Fibroblast of skin of back (primary cell): ENCODE data around the gene CABLES2.

Experiments
- DNase-seq: peaks from one replicate; pipeline ENCODE4 v3.0.0-alpha.2; 2013

CABLES2 gene

GRCh38 chr20:62370115-62370806 is 36.8 kb downstream of the CABLES2 start:
- peak; percentile 95 for DNase-seq

GRCh38 chr20:62369815-62370114 is 37.3 kb downstream of the CABLES2 start:
- DNase-seq, result no peak

- peak; percentile 61 for DNase-seq
These were observed 37.9 kb downstream of the CABLES2 start for GRCh38 chr20:62368976-62369814.

GRCh38 chr20:62368392-62368975 is 38.6 kb downstream of the CABLES2 start:
- DNase-seq, result no peak

GRCh38 chr20:62367633-62368391 is 39.3 kb downstream of the CABLES2 start:
- DNase-seq, result no peak

- DNase-seq, result peak; percentile 40
These were observed 39.9 kb downstream of the CABLES2 start, which contains the start of gene LAMA5 for GRCh38 chr20:62367136-62367632. LAMA5 (minus strand) TSS chr20:62367312; CDS start chr20:62367245, 67 bp downstream.

- DNase-seq, result no peak
These were observed 40.5 kb downstream of the CABLES2 start for GRCh38 chr20:62366370-62367135.

GRCh38 chr20:62365814-62366369 is 41.2 kb downstream of the CABLES2 start:
- no peak for DNase-seq

GRCh38 chr20:62364911-62365736 is 42.0 kb downstream of the CABLES2 start:
- no peak for DNase-seq

GRCh38 chr20:62363920-62364851 is 42.9 kb downstream of the CABLES2 start:
- no peak for DNase-seq

GRCh38 chr20:62362991-62363919 is 43.8 kb downstream of the CABLES2 start:
- DNase-seq, result no peak

GRCh38 chr20:62362590-62362940 is 44.5 kb downstream of the CABLES2 start:
- DNase-seq, result no peak

- no peak for DNase-seq
These were observed 45.1 kb downstream of the CABLES2 start for GRCh38 chr20:62361799-62362589.

GRCh38 chr20:62360854-62361798 is 46.0 kb downstream of the CABLES2 start:
- no peak for DNase-seq

- peak; percentile 43 for DNase-seq
These were observed 47.5 kb downstream of the CABLES2 start for GRCh38 chr20:62359491-62360121.

- DNase-seq, result no peak
These were observed 48.0 kb downstream of the CABLES2 start for GRCh38 chr20:62359043-62359490.
